ENCODE data around the gene SERAC1.
A peak's percentile ranks its signal among the peaks of the same experiment; 100 is the strongest.

DNA sequence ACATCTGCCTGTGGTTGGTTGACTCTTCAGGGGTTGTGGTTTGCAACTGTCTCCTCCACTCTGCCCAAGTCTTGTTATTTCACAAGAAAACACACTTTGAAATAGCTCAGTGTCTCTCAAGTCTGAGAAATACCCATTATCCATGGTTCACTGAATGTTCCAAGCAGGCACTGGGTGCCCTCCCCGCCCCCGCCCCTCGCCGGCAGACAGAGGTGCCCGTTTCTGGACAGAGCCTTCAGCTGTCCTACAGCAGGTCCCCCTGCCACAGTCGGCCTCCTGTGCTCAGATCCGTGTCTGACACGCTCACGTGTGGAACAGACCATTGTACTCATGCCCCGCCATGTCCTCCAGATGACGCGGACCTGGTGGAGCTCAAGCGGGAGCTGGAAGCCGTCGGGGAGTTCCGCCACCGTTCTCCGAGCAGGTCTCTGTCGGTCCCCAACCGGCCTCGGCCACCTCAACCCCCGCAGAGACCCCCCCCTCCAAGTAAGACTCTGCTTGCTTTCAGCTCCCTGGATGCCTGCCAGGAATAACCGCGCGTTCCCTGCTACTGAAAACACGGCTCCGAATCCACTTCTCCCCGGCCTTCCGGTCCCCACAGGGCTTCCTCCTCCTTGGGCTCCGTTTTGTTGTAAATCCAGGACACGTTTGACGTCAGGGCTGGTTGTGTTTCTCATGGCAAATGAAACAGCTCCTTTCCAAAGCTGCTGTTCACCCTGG is 81.4 kb downstream of the SERAC1 start:
- TF ChIP-seq EP300 (IDR thresholded peaks at IDR 0.05), result peak in 1 of 2 donors; percentile 14
- TF ChIP-seq, protein P1, sequence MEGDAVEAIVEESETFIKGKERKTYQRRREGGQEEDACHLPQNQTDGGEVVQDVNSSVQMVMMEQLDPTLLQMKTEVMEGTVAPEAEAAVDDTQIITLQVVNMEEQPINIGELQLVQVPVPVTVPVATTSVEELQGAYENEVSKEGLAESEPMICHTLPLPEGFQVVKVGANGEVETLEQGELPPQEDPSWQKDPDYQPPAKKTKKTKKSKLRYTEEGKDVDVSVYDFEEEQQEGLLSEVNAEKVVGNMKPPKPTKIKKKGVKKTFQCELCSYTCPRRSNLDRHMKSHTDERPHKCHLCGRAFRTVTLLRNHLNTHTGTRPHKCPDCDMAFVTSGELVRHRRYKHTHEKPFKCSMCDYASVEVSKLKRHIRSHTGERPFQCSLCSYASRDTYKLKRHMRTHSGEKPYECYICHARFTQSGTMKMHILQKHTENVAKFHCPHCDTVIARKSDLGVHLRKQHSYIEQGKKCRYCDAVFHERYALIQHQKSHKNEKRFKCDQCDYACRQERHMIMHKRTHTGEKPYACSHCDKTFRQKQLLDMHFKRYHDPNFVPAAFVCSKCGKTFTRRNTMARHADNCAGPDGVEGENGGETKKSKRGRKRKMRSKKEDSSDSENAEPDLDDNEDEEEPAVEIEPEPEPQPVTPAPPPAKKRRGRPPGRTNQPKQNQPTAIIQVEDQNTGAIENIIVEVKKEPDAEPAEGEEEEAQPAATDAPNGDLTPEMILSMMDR (IDR thresholded peaks at IDR 0.05), result no peak
- TF ChIP-seq POLR2A (IDR thresholded peaks at IDR 0.05), result no peak

All from tibial nerve (tissue), 4 donors.